HG03175 (cell line): ENCODE results near the gene ZMYND10.
"Not testable (repeated sequence)": the region's sequence is repeated elsewhere in the genome, so short reads cannot be mapped to it uniquely, and the experiment has no call there.

Experiments used
- ATAC-seq: cut with Tn5 transposase; IDR thresholded peaks from one replicate; pipeline ENCODE4 v1.9.1; 2021; ENCODE audit warnings: mild to moderate bottlenecking, moderate library complexity; ENCODE audit not compliant: unreplicated experiment

ZMYND10 gene

GRCh38 chr3:50312041-50312440 is 33.5 kb downstream of the ZMYND10 start:
- not testable (repeated sequence) for ATAC-seq

DNA sequence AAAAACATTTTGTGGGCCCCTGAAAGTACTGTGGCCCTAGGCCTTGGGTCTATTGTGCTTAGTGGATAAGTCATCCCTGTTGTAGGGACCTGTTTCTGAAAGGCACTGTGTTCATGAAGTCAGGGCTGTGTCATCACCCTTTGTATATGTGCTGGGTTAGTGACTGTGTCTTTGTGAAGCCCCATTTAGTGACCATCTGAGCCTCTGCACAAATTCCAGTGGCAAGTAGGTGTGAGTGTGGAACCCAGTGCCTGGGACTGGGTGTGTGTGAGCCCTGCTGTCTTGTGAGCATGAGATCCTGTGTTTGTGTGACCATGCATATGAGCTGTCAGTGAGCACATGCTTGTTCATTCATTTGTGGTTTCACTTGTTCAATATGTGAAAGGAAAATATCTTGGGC is 40.9 kb downstream of the ZMYND10 start:
- ATAC-seq, result no peak

- ATAC-seq, result no peak
Measured at GRCh38 chr3:50303013-50303815, 42.3 kb downstream of the ZMYND10 start, which contains the start of gene HYAL1. HYAL1 (minus strand) TSS chr3:50303574; CDS start chr3:50302956, 618 bp downstream.

GRCh38 chr3:50302095-50303012 is 43.2 kb downstream of the ZMYND10 start:
- ATAC-seq, result no peak

DNA sequence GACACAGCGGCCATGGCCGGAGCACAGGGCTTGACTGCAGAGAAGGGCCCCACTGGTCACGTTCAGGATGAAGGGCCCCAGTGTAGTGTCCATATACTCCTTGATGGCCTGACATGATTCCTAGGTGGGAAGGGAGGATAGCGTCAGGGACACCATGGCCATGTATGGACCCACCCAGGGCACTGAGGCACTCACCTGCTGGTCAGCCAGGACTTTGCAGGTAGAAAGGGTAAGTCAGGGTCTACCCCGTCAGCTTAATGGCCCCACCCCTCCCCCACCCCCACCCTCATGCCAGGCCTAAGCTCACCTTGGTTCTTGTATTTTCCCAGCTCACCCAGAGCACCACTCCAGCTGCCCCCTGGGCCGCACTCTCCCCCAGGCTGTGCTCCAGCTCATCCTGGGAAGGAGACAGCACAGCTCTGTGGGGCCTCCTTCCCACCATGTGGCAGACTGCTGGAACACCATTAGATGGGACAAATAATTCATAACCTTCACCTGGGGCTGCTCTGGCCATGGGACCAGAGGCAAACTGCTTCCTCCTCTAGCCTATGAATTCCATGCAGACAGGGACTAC is 44.8 kb downstream of the ZMYND10 start:
- no peak for ATAC-seq

- no peak for ATAC-seq
Measured at GRCh38 chr3:50299929-50300680, 45.4 kb downstream of the ZMYND10 start.

GRCh38 chr3:50299638-50299928 is 45.9 kb downstream of the ZMYND10 start:
- ATAC-seq, result no peak

DNA sequence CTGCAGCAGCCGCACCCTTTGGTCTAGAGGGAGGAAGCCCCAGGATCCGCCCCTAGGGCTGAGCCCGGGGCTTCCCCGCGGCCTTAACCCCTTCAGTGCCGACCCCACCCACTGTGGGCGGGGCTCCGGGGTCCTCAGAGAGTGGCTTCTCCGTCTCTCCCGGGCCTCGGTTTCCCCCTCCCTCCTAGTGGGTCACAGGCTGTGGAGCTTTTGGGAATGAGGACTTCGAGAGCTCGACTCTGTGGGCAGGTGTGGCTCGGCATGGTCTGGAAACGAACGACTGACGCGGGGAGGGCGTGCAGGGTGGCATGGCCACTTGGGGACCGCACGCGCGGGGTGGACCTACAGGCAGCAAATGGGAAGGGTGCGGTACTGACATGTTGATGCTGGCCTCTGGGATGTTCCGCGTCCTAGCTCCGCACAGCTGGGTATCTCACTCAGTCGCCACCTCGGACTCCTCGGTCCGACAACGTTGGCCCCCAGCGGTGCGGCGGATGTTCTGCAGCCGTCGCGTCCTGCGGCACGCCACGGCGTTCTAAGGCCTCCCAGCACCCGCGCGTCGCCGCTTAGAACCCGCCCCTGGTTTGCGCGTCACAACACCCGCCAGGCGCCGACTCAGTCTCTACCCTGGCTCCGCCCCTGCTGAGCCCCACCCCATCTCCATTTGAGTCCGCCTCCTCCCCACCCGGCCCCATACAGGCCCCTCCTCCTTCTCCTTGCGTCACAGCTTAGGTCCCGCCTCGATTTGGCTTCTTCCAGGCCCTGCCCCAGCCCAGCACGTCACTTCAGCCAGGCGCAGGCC is 46.5 kb downstream of the ZMYND10 start, which contains the start of the genes HYAL3 and NAA80:
Gene HYAL3, minus strand, starts transcription at position 570 of the 802 bp plus-strand sequence. CDS start 3,803 bp downstream, outside the sequence.
Gene NAA80, minus strand, starts transcription at position 570 of the 802 bp plus-strand sequence. CDS start 1,942 bp downstream, outside the sequence.
- peak; percentile 88 for ATAC-seq

DNA sequence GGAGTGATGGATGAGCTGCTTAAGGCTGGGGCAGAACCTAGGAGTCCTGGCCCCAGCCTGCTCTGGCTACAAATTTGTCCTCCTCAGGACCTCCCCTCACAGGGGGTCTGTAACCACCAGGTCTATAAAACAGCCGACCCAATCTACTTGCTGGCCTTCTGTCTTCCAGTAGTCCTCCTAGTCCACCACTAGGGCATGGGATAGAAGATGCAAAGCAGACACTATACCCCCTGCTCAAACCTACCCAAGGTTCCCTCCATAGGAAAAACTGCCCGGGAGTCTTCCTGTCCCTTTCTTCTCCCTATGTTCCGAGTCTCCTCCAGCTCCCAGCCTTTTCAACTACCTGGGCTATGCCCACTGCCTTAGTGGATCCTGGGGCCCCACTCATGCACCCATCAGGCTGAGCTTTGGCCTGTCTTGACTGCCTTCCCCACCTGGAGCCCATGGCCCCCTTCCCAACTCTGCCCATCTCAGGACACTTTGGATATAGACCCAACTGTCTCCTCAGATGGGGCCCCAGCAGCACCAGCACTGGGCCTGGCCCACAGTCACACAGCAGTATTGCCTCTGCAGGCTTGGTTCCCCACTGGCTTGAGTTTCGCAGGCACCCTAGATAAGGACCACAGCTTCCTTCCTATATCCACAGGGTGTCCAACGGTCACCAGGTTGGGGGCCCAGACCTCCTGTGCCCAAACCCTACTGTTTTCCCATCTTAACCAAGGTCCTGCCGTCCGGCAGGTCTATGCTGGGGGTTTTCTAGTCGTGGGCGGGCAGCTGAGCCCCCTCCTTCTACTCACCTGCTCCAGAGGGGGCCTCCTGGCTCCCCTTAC is 47.4 kb downstream of the ZMYND10 start:
- no peak for ATAC-seq

GRCh38 chr3:50297384-50297775 is 48.2 kb downstream of the ZMYND10 start:
- no peak for ATAC-seq

GRCh38 chr3:50296721-50297383 is 48.7 kb downstream of the ZMYND10 start:
- ATAC-seq, result no peak

GRCh38 chr3:50295553-50296431 is 49.7 kb downstream of the ZMYND10 start:
- no peak for ATAC-seq

DNA sequence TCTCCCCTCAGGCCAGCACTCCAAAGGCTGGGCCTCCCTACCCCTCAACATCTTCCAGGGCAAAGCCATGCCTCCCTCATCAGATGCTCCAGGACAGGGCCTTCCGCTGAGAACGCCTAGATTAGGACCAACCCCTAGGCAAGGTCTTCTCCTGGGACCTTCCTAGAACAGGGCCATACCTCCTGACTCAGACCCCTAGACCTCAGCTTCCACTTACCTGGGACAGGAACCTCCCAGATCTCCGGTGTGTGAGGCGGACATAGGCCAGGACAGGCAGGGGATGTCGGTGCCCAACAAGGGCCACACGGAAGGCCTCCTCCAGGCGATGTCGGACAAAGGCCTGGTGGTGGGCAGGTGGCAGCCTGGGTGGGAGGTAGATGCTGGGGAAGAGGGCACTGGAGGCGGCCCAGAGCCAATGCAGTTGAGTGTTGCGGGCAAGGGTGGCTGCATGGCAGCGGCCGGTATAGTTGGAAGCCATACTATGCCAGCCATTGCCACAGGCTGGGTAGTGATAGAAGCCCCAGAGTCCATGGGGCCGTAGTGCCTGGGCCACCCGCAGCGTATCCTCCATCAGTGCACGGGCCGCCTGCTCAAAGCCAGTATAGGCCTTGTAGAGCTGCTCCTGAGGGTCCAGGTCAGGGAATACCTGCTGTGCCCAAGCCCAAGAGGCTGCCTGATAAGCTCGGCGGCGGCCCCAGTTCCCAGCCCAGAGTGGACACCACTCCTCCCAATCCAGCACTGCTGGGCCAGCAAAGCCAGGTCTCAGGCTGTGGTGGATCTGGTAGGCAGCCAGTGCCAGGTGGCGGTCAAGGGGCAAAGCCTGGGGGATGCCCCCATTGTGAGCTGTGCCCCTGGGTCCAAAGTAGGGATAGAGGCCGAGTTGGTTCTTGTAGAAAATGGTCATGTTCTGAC is 50.8 kb downstream of the ZMYND10 start:
- no peak for ATAC-seq

GRCh38 chr3:50294089-50294488 is 51.4 kb downstream of the ZMYND10 start:
- ATAC-seq, result no peak

DNA sequence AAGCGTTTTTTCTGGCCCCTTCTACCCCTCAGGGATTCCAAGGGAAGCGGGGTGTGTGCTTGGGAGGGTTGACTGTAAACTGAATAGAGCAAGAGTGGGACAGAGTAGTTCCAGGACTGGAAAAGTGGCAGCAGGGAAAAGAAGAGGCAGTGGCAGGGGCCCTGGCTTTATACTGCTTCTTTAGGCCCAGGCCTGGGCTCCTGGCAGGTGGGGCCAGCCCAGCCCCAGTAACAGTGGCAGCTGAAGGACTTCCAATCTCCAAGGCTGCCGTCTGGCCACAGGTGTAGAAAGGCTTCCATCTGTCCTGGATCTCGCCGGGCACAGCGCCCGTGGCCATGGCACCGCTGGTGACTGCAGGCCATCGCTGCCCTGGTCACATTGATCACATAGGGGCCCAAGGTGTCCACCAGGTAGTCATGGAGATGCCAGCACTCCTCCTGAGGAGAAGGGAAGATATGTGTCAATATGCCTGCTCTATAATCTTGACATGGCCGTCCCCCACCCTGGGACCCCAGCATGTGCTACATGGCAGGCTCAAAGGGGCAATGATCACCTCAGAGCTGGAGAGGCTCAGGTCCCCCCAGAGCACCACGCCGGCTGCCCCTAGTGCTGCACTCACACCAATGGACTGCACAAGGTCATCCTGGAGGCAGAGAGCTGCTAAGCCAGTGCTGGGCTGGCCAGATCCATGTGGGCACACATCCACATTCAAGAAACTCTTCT is 52.3 kb downstream of the ZMYND10 start:
- no peak for ATAC-seq
